Right renal cortex interstitium (tissue), 3 donors: ENCODE results near the gene EHMT1. TPM values are rescaled to one million over a fixed set of nuclear protein-coding genes. Genes with fewer than 3 reads are reported as not detected.
"Not testable (repeated sequence)": the region's sequence is repeated elsewhere in the genome, so short reads cannot be mapped to it uniquely, and the experiment has no call there.

Source experiments
- DNase-seq, 3 donors: peaks; one replicate each; pipeline ENCODE4 v3.0.0-alpha.2; 2013; ENCODE audit warnings: low read depth in 3 of 3, low spot score in 2 of 3
- polyA plus RNA-seq, 3 donors: library from polyadenylated mRNA; unstranded; fragments of 120-200 nt; gene quantifications; one replicate each; pipeline ENCODE4 v1.2.1, GENCODE V29; 2013; ENCODE audit not compliant: insufficient read length in 3 of 3

The EHMT1 gene
- polyA plus RNA-seq, 3 donors: 68.5 to 72.0 (median 70.1) TPM

DNA sequence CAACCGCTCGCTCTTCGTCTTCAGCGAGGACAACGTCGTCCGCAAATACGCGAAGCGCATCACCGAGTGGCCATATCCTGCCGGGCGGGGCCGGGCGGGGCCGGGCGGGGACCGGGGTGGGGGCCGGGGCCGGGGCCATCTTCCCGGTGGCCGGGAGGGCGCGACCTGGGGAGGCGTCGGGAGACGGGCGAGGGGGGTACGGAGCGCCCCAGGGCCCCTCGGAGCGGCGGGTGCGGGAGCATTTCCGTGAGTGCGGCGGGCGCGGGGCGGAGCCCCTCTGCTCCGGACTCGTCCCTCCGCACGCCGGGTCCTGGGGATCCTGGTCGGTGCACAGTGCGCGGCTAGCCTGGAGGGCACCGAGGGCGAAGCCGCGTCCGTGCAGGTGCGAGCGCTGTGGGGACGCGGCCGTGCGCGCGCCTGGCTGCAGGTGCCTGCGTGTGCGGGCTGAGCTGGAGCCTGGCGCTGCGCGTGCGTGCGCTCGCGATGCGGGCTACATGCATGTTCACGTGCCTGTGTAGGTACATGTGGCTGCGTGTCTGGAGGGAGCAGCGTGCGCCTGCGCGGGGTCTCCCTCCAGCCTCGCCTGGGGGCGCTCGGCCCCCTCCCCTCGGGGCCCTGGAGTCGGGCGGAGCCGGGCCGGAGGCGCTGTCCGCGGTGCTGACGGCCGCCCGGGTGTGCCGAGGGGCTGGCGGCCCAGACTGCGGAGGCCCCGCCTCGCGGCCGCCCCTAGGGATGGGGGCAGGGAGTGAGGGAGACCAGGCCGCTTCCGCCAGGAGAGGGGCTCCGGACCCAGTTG is 259.5 kb downstream of the EHMT1 start:
- peak; percentile 16 to 71 (median 49) for DNase-seq

DNA sequence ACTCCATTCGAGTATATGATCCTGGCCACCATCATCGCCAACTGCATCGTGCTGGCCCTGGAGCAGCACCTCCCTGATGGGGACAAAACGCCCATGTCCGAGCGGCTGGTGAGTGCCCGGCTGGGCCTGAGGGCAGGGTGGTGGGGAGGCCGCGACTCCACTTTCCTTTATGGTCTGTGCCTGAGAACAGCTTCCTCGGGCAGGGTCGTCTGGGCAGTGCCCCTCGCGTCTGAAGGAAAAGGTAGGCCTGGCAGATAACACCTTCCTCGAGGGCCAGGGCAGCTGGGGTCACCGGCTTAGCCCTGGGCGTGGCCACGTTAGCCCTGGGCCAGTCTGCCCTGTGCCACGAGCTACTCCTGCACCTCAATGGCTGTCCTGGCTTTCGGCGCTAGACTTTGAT is 260.2 kb downstream of the EHMT1 start:
- DNase-seq: no peak

DNA sequence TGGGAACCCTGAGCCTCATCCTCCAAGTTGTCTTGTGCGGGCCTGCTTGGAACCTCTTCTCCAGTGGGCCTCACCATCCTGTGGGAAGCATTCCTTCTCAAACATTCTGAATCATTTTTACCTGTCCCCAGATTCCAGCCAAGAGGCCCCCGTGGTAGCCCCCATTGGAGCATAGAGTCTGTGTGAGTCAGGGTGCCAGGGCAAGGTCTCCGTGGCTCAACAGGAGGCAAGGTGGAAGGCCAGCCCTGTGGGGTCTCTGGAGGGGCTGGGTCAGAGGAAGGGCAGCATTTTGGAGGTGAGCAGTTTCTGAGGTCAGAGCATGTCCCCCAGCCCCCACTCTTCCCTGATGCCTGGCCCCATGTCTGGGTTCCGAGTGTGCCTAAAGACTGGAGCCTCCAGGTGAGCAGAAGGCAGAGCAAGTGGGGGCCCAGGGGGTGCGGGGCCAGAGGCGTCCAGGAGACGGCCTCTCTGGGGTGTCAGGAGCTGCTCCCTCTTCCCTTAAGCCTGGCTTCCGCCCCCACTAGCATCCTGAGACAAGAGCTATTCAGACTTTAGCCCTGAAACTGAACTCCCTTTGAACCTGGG is 260.9 kb downstream of the EHMT1 start:
- no peak for DNase-seq

DNA sequence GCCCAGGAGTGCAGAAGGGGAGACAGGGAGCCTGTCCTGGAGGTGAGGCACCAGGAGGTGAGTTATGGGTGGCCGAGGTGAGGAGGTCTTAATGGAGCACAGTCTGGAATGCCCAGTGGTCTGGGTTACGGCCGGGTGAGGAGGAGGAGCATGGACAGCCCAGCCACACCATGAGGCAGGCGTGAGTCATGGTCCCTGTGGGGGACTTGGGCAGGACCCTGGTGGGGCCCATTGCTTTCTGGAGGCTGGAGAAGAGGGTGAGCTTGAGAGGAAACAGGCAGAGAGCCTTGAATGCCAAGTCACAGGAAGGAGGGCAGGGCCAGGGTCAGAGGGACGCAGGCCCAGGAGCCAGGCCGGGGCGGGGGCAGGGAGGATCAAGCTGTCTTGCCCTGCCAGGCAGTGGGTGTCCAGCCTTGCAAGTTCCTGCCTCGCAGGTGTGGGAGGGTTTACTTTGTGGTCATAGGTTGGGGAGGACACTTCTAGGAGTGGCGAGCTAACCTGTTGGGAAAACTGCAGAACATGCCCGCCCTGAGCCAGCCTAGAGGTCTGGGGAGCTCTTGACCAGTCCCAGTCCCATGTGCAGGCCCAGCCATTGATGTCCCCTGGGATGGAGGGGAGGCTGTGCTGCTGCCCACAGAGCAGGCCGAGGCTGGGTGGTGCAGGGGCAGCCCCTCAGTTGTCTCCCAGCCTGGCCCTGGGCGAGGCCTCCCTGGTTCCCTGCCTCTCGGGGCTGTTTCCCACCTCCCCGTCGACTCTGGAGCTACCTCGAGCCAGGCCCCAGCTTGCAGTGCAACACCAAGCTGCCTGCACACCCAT is 261.6 kb downstream of the EHMT1 start:
- DNase-seq: no peak

DNA sequence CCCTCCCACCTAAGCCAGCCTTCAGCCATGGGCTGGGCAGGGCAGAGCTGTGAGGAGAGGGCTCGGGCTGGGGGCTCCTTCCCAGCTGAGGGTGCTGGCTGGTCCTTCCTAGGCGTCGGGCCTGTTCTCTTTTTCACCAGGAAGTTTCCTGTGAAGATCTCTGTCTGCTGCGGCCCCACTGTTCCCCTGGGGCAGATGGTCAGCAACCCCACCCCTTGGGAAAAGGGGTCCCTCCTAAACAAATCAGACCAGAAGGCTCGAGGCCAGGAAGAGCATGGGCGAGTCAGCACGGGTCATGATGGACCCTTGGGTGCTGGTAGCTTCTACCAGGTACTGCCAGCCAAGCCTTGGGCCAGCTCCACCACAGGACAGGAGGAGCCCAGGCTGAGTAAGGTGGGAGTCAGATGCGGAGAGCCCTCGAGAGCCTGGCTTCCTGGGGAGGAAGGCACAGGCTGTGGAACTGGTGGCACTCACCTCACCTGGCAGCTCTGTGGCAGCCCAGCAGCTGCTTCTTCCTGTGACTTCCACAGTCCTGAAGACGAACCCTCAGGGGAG is 262.2 kb downstream of the EHMT1 start:
- DNase-seq: no peak

DNA sequence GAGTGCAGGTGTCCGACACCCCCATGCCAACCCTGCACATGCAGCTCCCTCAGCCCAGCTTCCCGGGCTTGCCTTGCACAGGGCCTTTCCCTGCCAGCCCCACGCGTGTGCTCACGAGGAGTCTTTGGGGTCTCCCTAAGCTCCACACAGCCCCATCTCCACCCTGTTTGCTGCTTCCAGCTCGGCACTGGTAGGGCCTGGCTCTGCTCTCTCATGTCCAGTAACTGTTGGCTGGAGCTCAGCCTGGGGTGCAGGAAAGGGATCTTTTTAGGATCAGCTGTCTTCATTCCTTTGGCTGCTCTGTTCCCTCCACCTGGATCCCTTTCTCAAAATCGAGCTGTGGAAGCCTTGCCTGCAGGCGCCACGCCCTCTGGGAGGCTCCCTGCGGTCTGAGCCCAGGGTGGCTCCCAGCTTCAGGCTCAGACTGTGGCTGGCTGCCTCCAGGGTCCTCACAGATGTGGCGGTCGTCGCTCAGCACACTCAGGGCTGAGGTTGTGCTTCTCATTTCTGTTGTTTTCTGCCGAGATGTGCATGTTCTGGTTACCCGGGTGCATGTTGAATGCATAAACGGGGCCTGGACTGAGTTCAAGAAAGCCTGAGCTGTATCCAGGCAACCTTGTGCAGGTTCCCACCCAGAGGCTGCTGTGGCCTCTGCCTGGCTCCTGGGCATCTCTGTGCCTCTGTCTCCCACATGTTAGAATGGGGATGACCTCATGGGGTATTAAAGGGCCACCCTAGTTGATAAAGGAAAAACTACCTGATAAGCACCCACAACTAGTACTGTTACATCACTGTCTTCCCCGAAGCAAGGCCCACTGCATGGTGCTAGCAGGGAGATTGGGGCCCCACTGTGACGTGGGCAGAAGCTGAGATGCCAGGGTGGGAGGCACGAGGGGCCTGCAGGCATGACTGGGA is 263.0 kb downstream of the EHMT1 start:
- DNase-seq: no peak

GRCh38 chr9:137882506-137882821 is 263.7 kb downstream of the EHMT1 start:
- DNase-seq: no peak

DNA sequence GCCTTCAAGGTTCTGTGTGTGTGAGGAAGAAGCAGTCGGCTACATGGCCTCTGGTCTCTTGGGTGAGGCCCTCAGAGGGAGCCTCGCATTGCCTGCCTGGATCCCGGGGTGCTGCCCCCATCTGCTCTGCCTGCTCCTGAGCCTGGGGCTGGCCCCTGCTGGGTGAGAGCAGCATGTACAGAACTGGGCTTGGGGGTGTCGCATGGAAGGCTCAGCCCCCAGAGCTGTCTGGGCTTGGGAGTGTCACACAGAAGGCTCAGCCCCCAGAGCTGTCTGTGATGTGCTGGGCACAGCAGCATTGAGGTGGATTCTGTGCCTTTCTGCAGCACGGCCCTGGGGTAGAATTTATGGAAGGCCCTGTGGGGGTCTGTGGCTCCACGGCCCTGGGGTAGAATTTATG is 265.2 kb downstream of the EHMT1 start:
- not testable (repeated sequence) for DNase-seq

DNA sequence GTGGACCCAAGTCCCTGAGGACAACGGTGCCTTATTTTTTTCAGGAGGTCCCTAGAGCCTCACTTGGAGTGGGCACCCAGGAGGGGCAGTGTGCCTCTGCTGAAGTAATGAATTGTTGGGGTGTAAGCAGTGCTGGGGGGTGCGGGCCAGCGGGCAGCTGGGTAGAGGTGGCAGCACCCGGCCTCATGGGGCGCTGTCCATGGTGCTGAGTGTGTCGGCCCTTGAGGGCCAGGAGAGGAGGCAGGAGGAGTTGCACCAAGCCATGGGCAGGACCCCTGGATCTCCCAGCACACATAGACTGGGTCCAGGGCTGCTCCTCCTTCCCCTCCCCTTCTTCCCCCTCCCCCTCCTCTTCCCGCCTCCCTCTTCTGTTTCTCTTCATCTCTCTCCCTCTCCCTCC is 265.7 kb downstream of the EHMT1 start:
- DNase-seq: not testable (repeated sequence)

GRCh38 chr9:137885121-137885520 is 266.3 kb downstream of the EHMT1 start:
- not testable (repeated sequence) for DNase-seq

Other genes with a start within 250 kb of the EHMT1 start
- 1 to 10 TPM; 8.7 to 9.2 (median 8.9) TPM for gene EXD3, start 195.8 kb upstream of the EHMT1 start, polyA plus RNA-seq
- 1 to 10 TPM; 3.9 to 4.9 (median 4.8) TPM for gene NOXA1, start 195.6 kb upstream of the EHMT1 start, polyA plus RNA-seq
- gene ENTPD8, start 177.6 kb upstream of the EHMT1 start, polyA plus RNA-seq: under 1 TPM; 0.19 to 0.34 (median 0.25) TPM
- gene NSMF, start 159.7 kb upstream of the EHMT1 start, polyA plus RNA-seq: 10 to 100 TPM; 51.0 to 58.8 (median 57.3) TPM
- gene PNPLA7, start 68.6 kb upstream of the EHMT1 start, polyA plus RNA-seq: 1 to 10 TPM in 2 of 3 donors, under 1 TPM in 1; 0.88 to 2.3 (median 1.1) TPM
- 10 to 100 TPM; 10.6 to 16.4 (median 14.7) TPM for gene MRPL41, start 67.1 kb upstream of the EHMT1 start, polyA plus RNA-seq
- 10 to 100 TPM; 33.1 to 38.3 (median 35.5) TPM for gene DPH7, start 40.1 kb upstream of the EHMT1 start, polyA plus RNA-seq
- gene ZMYND19, start 28.5 kb upstream of the EHMT1 start, polyA plus RNA-seq: 10 to 100 TPM; 17.1 to 19.4 (median 18.8) TPM
- 10 to 100 TPM; 25.0 to 28.0 (median 26.4) TPM for gene ARRDC1, start 13.3 kb upstream of the EHMT1 start, polyA plus RNA-seq